OCI-LY3 (cell line): ENCODE results near the gene HERC5.
"Not testable (repeated sequence)": the region's sequence is repeated elsewhere in the genome, so short reads cannot be mapped to it uniquely, and the experiment has no call there.

Source experiments
- EZH2phosphoT487 ChIP-seq: fragments of 200-600 bp; shearing (Covaris generic); IDR thresholded peaks from 2 replicates; pipeline ENCODE4 v1.6.1; 2018; ENCODE audit warnings: antibody characterized with exemption, mixed run types, low read depth
- TF ChIP-seq, protein P1 (sequence below): fragments of 200-600, 300-600 bp; sonication (generic); IDR thresholded peaks from 2 replicates; pipeline ENCODE4 v1.5.1; 2014; ENCODE audit warnings: antibody characterized with exemption, low read length, low read depth

DNA sequence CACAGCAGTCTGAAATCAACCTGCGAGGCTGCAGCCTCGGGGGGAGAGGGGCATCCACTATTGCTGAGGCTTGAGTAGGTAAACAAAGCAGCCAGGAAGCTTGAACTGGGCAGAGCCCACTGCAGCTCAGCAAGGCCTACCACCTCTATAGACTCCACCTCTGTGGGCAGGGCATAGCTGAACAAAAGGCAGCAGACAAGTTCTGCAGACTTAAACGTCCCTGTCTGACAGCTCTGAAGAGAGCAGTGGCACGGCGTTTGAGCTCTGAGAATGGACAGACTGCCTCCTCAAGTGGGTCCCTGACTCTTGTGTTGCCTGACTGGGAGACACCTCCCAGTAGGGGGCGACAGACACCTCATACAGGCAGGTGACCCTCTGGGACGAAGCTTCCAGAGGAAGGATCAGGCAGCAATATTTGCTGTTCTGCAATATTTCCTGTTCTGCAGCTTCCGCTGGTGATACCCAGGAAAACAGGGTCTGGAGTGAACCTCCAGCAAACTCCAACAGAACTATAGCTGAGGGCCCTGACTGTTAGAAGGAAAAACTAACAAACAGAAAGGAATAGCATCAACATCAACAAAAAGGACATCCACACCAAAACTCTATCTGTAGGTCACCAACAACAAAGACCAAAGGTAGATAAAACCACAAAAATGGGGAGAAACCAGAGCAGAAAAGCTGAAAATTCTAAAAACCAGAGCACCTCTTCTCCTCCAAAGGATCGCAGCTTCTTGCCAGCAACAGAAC is 82.6 kb downstream of the HERC5 start:
- TF ChIP-seq, protein P1, sequence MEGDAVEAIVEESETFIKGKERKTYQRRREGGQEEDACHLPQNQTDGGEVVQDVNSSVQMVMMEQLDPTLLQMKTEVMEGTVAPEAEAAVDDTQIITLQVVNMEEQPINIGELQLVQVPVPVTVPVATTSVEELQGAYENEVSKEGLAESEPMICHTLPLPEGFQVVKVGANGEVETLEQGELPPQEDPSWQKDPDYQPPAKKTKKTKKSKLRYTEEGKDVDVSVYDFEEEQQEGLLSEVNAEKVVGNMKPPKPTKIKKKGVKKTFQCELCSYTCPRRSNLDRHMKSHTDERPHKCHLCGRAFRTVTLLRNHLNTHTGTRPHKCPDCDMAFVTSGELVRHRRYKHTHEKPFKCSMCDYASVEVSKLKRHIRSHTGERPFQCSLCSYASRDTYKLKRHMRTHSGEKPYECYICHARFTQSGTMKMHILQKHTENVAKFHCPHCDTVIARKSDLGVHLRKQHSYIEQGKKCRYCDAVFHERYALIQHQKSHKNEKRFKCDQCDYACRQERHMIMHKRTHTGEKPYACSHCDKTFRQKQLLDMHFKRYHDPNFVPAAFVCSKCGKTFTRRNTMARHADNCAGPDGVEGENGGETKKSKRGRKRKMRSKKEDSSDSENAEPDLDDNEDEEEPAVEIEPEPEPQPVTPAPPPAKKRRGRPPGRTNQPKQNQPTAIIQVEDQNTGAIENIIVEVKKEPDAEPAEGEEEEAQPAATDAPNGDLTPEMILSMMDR: peak; percentile 55
- not testable (repeated sequence) for TF ChIP-seq EZH2phosphoT487
